Measurements from ENCODE around the gene BTBD7.

BTBD7 gene

DNA sequence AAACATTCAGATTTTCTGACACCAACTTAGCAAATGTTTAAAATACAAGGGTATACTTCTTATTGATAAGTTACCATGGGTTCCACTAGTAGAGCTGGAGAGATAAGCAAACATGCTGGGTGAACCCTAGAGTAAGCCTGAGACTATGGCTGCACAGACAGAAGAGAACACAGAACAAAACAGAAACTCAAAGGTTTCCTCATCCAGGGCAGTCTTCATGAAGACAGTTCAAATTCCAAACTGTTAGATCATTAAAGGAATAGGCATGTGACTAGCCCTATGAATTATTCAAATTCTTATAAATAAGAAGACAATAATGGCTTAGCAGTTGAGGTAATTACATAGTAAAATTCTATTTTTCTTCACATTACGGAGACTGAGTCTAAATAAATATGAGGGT is 28.1 kb downstream of the BTBD7 start:
- no peak for DNase-seq (ENCODE audit: low read depth in 2 of 2)

GRCh38 chr14:93303659-93304058 is 29.2 kb downstream of the BTBD7 start:
- no peak for DNase-seq (ENCODE audit: low read depth in 2 of 2)

DNA sequence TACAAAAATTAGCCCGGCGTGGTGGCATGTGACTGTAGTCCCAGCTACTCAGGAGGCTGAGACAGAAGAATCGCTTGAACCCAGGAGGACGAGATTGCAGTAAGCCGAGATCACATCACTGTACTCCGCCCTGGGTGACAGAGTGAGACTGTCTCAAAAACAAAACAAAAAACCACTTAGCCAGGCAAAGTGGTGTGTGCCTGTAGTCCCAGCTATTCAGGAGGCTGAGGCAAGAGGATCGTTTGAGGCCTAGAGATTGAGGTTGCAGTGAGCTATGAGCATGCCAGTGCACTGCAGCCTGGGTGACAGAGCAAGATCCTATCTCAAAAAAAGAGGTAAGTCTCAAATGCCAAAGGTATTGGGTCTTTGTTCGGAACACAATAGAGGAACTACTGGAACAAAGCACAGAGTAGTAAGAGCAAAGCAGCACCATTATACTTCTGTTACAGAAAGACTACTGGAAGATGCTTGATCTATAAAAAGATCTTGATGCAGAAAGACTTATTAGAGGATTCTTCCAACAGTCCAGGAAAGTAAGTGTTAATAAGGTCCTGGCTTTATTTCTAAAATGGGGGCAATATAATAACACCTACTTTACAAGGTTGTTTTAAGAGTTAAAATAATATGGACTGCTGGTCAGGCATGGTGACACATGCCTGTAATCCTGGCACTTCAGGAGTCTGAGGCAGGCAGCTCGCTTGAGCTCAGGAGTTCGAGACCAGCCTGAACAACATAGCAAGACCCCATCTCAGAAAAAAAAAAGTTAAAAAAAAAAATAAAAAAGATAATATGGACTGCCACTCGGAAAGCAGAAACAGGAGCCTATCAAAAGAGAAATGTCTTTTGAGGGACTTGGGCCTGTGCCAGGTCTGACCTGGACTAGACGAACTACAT is 29.9 kb downstream of the BTBD7 start:
- no peak for DNase-seq (ENCODE audit: low read depth in 2 of 2)

DNA sequence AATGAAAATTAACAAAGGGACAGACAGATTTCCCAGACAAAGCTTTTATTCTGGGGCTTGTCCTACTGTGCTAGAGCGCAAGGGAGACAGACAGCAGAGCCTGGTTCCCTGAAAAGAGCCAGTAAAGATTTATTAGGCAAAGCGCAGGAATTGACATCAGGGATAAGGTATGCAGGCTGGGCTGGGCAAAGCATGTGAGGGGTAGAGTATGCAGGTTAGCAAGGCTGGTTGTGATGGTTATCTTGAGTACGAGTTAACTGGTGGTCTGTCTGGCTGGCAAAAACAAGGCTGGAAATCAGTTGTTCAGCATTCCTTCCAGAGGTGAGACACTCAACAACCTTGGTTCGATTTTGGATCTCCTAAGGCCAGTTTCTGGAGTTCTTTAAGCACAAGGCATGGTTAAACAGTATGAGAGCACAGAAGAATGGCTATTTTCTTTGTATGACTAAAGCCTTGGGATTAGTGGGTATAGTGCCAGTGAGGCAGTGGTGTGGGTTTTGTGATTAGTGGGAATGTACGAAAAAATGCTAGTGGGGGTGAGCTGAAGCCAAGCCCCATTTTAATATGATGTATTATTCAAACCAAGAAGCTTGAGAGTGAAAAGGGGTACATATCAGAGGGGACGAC is 30.9 kb downstream of the BTBD7 start:
- DNase-seq (ENCODE audit: low read depth in 2 of 2) = no peak

DNA sequence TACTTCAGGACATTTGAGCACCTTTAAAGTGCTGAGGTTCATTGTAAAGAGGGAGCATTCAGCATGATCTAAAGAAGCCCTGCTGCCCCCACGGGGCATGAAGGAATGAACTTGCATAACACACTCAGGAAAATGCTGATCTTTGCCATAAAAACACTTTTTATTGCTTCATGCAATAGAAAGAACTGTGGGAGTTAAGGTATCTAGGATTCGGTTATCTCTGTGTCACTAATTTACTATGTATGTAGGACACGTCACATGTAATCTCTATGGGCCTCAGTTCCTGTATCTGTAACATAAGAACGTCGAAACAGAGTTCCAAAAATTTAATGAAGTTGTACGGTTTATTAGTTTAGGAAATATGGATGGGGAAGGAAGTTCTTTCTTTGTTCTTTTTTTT is 33.0 kb downstream of the BTBD7 start:
- DNase-seq (ENCODE audit: low read depth in 2 of 2) = no peak

GRCh38 chr14:93299416-93299815 is 33.4 kb downstream of the BTBD7 start:
- DNase-seq (ENCODE audit: low read depth in 2 of 2) = no peak

DNA sequence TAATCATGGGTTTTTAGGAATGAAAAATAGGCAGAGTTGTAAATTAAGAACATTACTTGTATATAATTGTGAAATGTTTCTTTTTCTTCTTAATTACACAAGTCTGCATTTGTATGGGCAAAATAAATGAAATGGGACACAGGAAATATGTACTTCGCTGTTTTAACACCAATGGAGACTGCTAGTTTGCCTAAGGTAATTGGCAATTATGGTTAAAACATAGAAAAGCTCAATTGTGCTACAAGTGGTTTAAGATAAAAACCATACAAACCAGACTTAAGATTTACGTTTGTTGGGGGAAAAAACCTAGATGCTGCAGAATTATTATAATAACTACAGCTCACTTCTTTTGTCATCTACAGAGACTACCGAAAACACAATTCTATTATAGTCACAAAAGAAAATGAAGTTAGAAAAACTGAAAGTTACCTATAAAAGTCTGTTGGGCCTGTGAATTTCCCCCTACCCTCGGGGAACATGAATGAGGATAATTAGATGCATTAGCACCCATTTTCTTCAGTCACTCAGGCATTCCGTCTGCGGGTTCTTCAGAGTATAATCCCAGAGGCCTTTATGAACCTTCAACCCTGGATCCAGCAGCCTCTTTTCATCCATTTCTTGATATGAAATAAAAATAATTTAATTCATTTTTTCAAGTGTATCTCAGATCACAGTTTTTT is 37.2 kb downstream of the BTBD7 start:
- no peak for DNase-seq (ENCODE audit: low read depth in 2 of 2)

DNA sequence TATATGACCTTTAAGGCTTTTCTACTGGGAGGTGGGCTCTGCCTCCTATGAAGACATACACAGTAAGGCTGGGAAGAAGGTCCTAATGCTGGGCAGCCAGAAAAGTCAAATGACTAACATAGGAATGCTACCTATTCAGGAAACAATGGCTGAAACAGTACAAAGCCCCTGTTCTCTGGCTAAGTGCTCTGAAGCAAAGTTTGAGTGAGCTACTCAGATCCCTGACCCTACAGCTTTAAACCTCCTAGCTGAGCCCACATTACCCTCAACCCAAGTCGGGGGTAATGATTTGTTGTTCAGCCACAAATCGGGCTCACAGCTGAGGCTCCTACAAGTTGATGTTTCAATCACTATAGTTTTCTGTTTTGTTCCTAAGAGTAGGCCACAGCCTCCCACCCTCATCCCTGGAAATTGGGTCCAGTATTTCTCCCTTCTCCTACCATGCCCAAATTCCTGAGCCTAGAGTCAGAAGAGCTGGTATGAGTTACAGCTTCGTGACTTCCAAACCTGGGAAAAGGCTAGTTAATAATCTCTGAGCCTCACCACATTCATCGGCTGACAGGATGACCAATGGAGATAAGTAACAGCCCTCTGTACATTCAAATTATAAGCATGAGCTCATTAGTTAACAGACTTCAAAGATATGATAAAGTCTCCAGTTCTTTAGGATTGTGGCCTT is 46.5 kb downstream of the BTBD7 start:
- no peak for DNase-seq (ENCODE audit: low read depth in 2 of 2)

GRCh38 chr14:93285044-93285443 is 47.8 kb downstream of the BTBD7 start:
- DNase-seq (ENCODE audit: low read depth in 2 of 2) = no peak

DNA sequence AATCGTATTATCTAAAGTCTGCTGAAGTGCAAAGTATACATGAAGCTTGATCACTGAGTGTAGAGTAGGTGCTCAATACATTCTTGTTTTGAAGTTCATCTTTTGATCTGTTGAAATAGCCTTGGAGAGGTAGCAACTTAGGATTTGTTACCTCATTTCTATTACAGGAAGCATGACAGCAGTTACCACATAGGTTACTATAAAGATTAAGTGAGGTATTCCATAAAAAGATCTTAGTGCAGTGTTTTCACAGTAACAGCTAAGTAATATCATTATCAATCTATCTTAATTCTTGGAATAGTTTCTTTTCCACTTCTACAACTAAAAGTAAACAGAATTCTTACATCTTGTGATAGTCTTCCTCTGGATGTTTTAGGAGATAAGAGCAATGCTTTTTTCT is 50.9 kb downstream of the BTBD7 start:
- no peak for DNase-seq (ENCODE audit: low read depth in 2 of 2)

DNA sequence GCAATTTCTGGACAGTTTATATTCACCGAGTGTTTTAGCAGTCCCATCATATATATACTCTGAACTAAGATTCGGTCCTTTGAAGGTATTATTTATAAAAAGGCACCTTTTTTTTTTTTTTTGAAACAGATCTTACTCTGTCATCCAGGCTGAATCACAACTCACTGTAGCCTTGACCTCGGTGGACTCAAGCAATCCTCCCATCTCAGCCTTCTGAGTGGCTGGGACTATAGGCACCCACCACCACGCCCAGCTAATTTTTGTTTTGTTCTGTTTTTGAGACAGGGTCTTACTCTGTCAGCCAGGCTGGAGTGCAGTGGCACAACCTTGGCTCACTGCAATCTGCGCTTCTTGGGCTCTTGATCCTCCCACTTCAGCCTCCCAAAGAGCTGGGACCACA is 52.1 kb downstream of the BTBD7 start:
- DNase-seq (ENCODE audit: low read depth in 2 of 2) = no peak

DNA sequence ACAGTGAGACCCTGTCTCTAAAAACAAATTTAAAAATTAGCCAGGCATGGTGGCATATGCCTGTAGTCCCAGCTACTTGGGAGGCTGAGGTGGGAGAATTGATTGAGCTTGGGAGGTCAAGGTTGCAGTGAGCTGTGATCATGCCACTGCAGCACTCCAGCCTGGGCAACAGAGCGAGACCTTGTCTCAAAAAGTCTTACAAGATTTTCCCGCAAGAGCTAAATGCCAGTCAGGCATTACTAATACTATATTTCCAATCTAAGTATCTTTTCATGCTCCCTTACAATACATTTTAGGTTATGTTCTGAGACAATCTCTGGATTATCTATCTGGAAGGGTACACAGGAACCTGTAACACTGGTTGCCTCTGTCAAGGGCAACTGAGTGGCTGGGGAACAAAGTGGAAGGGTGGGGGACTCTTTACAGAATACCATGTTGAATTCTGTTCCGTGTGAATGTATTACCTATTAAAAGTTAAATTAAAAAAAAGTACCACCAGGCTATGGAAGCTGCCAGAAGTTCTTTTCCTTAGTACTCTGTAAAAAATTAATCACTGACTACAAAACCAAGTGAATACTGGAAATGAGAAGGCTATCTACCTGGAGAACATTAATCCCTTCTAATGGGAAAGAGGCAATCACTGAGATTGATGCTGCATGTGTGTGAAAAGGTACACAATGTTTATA is 56.7 kb downstream of the BTBD7 start:
- no peak for DNase-seq (ENCODE audit: low read depth in 2 of 2)

GRCh38 chr14:93274055-93274806 is 58.6 kb downstream of the BTBD7 start:
- DNase-seq (ENCODE audit: low read depth in 2 of 2) = no peak

- DNase-seq (ENCODE audit: low read depth in 2 of 2) = no peak
Observed at GRCh38 chr14:93271111-93271510, 61.7 kb downstream of the BTBD7 start.

DNA sequence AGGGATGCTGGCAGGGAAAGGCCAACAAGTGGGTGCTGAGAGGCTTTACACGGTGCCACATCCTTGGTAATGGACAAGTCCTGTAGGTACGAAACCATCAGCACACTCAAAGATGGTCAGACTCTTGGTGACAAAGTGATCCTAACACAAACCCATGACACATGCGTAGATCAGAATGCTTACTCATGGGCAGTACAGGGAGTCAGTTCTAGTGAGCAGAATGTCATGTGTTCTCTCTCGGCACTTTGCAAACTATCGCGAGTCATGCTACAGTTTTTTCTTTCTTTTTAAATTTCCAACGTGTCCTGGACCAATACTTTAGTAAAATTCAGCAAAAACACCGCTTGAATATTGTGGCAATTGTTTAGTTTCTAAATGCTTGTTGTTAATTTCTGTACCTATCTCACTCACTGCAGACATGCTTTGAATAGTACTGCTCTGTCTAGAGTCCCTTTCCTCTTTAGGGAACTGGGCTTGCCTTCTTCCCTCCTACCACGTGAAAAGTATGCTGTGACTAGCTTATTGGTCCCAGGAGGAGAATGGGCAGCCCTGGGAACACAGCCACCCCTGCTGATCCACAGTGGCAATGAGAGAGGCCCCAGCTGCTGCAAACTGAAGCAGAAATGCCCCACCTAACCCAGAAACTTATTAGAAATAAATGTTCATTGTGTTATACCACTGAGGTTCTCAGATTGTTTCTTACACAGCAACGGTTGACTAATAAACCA is 63.3 kb downstream of the BTBD7 start:
- no peak for DNase-seq (ENCODE audit: low read depth in 2 of 2)

- DNase-seq (ENCODE audit: low read depth in 2 of 2) = no peak
Observed at GRCh38 chr14:93268406-93268805, 64.4 kb downstream of the BTBD7 start.

DNA sequence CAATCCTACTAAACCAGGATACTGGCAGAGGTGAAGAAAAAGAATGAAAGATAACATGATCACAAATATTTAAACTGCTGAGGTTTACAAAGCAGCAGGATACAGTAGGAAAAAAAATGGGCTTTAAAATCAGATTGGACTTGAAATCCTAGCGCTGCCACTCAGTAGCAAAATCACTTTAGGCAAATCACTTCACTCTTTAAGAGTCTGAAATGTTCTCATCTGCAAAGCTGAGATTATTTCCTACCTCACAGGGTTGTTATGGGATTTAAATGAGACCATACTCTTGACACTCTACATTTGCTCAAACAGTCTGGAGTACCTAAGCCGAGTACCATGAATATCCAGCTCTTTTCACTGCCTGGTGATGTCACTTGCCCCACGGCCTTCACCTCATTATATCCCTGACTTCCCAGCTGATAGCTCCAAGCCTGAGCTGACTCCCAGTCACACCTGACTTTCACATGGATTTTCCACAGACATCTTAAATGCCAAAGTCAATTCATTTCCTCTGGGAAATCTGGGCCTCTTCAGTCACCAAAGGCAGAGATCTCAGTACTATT is 65.6 kb downstream of the BTBD7 start:
- DNase-seq (ENCODE audit: low read depth in 2 of 2) = no peak

GRCh38 chr14:93266127-93266526 is 66.7 kb downstream of the BTBD7 start:
- DNase-seq (ENCODE audit: low read depth in 2 of 2) = no peak

DNA sequence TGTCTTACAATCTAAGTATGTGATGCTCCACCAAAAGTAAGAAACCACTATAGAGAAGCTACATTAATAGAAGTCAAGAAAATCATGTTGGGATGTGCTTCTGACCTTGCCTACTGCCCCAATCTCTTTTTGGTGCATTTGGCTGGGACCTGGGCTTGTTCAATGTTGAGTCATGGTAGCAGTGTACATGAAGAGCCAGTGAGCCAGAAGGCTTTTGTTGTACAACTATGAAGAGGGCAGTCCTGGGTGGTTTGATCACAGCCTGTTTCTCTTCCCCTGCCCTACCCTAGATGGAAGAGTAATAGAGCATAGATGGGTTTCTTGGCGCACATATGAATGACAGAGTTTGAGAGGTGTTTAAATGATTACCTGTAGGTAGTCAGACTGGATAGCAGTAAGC is 69.4 kb downstream of the BTBD7 start:
- DNase-seq (ENCODE audit: low read depth in 2 of 2) = no peak

DNA sequence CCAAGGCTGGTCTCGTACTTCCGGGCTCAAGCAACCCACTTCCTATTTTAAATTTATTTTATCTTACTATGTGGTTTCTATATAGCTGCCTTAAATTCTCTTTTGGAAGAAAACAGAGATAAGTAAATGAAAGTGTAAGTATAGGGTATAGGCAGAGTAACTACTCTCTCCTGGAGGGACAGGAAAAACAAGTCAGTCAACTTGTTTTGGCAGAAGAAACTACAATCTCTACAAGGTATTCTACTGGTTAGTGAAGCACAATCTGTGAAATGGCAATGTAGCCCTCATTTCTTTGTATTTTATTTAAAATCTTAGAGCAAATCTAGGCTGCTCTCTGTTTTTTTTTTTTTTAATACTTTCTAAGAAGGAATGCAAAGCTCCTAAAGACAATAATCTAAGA is 70.4 kb downstream of the BTBD7 start:
- no peak for DNase-seq (ENCODE audit: low read depth in 2 of 2)
